Measurements from ENCODE around the gene TIGD3. TPM values are rescaled to one million over a fixed set of nuclear protein-coding genes. Genes with fewer than 3 reads are reported as not detected.

Gene TIGD3
- total and polyA plus RNA-seq, 2 of the 13 experiments (the other 11 are each of a cell fraction or from before 2014, with no cell fraction given): 0.49 to 4.9 TPM

DNA sequence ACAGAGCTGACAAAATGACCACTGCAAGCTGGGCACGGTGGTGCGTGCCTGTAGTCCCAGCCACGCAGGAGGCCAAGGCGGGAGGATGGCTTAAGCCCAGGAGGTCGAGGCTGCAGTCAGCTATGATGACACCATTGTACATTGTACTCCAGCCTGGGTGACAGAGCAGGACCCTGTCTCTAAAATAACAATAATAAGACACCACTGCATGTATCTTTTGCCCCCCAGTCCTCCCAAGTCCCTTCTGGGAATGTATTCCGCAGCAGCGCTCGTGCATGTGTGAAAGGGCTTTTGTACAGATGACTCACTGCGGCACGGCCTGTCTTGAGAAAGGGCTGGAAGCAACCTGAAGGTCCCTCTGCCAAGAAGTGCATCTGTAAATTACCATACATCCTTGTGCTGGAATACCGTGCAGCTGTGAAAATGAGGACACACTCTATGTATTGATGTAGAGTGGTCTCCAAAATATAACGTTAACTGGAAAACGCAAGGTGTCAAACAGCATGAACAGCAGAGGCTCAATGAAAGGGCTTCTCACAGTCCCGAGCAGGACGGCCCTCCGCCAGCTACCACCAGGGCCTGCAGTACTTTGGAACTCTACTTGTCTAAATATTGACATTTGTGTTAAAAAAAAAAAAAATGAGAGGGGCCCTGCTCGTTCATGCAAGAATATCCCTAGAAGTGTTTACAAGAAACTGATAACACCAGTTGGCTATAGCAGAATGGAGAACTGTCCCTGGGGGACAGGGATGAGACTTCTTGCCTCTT, 48.9 kb upstream of the TIGD3 start (continued):
- TF ChIP-seq, protein P1, sequence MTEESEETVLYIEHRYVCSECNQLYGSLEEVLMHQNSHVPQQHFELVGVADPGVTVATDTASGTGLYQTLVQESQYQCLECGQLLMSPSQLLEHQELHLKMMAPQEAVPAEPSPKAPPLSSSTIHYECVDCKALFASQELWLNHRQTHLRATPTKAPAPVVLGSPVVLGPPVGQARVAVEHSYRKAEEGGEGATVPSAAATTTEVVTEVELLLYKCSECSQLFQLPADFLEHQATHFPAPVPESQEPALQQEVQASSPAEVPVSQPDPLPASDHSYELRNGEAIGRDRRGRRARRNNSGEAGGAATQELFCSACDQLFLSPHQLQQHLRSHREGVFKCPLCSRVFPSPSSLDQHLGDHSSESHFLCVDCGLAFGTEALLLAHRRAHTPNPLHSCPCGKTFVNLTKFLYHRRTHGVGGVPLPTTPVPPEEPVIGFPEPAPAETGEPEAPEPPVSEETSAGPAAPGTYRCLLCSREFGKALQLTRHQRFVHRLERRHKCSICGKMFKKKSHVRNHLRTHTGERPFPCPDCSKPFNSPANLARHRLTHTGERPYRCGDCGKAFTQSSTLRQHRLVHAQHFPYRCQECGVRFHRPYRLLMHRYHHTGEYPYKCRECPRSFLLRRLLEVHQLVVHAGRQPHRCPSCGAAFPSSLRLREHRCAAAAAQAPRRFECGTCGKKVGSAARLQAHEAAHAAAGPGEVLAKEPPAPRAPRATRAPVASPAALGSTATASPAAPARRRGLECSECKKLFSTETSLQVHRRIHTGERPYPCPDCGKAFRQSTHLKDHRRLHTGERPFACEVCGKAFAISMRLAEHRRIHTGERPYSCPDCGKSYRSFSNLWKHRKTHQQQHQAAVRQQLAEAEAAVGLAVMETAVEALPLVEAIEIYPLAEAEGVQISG (CRISPR knock-in tag; IDR thresholded peaks at IDR 0.05): no peak
- TF ChIP-seq ZNF124 (CRISPR knock-in tag; IDR thresholded peaks at IDR 0.05) (no peak), MAZ (IDR thresholded peaks at IDR 0.05; ENCODE audit: borderline replicate concordance, low read depth, low read length) (no peak), MAZ (CRISPR knock-in tag; IDR thresholded peaks at IDR 0.05; ENCODE audit: low read depth) (no peak), PLRG1 (conservative IDR thresholded peaks at IDR 0.05) (no peak), SMARCC2 (IDR thresholded peaks at IDR 0.05) (no peak), TBX2 (CRISPR knock-in tag; IDR thresholded peaks at IDR 0.05; ENCODE audit: borderline replicate concordance) (peak; percentile 89), DMAP1 (CRISPR knock-in tag; IDR thresholded peaks at IDR 0.05) (peak; percentile 61; the same call in 1 of the 2 replicates), KIAA2018 (CRISPR knock-in tag; IDR thresholded peaks at IDR 0.05; ENCODE audit: borderline replicate concordance) (no peak), RARG (CRISPR knock-in tag; IDR thresholded peaks at IDR 0.05; ENCODE audit: low read depth) (no peak), PRMT3 (CRISPR knock-in tag; IDR thresholded peaks at IDR 0.05; ENCODE audit: borderline replicate concordance, low read depth) (no peak), ZNF670 (CRISPR knock-in tag; IDR thresholded peaks at IDR 0.05; ENCODE audit: borderline replicate concordance) (peak; percentile 70; the same call in 1 of the 2 replicates), MEF2D (CRISPR knock-in tag; IDR thresholded peaks at IDR 0.05) (peak; percentile 50; the same call in 1 of the 2 replicates)
- TF ChIP-seq, protein P2, sequence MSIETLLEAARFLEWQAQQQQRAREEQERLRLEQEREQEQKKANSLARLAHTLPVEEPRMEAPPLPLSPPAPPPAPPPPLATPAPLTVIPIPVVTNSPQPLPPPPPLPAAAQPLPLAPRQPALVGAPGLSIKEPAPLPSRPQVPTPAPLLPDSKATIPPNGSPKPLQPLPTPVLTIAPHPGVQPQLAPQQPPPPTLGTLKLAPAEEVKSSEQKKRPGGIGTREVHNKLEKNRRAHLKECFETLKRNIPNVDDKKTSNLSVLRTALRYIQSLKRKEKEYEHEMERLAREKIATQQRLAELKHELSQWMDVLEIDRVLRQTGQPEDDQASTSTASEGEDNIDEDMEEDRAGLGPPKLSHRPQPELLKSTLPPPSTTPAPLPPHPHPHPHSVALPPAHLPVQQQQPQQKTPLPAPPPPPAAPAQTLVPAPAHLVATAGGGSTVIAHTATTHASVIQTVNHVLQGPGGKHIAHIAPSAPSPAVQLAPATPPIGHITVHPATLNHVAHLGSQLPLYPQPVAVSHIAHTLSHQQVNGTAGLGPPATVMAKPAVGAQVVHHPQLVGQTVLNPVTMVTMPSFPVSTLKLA (IDR thresholded peaks at IDR 0.05): no peak
